SK-N-SH (cell line): ENCODE measurements around the gene TMEM184C. TPM values are rescaled to one million over a fixed set of nuclear protein-coding genes. Genes with fewer than 3 reads are reported as not detected.
A peak's percentile ranks its signal among the peaks of the same experiment; 100 is the strongest.

ENCODE experiments used
- CTCF ChIA-PET: fragments of 300-600, 350-600 bp; formaldehyde crosslinking; extraction: SDS; loops from one replicate; lab custom pipeline; 2021; lab: Yijun Ruan, JAX
- POLR2A ChIA-PET: fragments of 350-600 bp; sonication (Branson Sonifier 250); formaldehyde crosslinking; extraction: SDS; loops from one replicate; lab custom pipeline; 2020; ENCODE audit warnings: antibody characterized with exemption, inconsistent platforms; lab: Yijun Ruan, JAX
- DNase-seq: peaks from one replicate; pipeline ENCODE4 v3.0.0; 2012
- H2AFZ ChIP-seq: fragments of 200-600 bp; sonication (generic); 2 replicates; pipeline ENCODE4 v1.8.1; 2016; ENCODE audit warnings: antibody characterized with exemption, mild to moderate bottlenecking, low read depth
- H3F3A ChIP-seq: fragments of 200-600 bp; sonication (generic); replicated peaks from 2 replicates; pipeline ENCODE3; 2016; ENCODE audit warnings: antibody characterized with exemption, mild to moderate bottlenecking; ENCODE audit not compliant: insufficient read depth
- H3K27ac ChIP-seq, 2 experiments: fragments of 200-500 bp in 1 of 2; fragments of 200-600 bp in 1 of 2; sonication (Bioruptor generic) in 1 of 2; sonication (generic), shearing (Covaris generic) in 1 of 2; 2 replicates each; pipeline versions ENCODE4 v1.5.1 to v1.6.1; 2014 to 2016; ENCODE audit warnings: low read depth in 2 of 2, inconsistent platforms in 1 of 2, low read length in 1 of 2, mild to moderate bottlenecking in 1 of 2, mixed read lengths in 1 of 2
- H3K27me3 ChIP-seq: fragments of 200-600 bp; sonication (generic), shearing (Covaris generic); 2 replicates; pipeline ENCODE4 v1.6.1; 2016; ENCODE audit warnings: mixed run types; ENCODE audit not compliant: insufficient read depth
- H3K36me3 ChIP-seq, 2 experiments: fragments of 200-500 bp in 1 of 2; fragments of 200-600 bp in 1 of 2; sonication (Bioruptor generic) in 1 of 2; sonication (generic) in 1 of 2; replicated peaks in 1 of 2; 2 replicates each; pipeline versions ENCODE3 to v1.5.1; 2014 to 2016; ENCODE audit warnings: low read length in 1 of 2, mild to moderate bottlenecking in 1 of 2; ENCODE audit not compliant: insufficient read depth in 2 of 2, control insufficient read depth in 1 of 2
- H3K4me1 ChIP-seq, 2 experiments: fragments of 200-500 bp in 1 of 2; fragments of 200-600 bp in 1 of 2; sonication (Bioruptor generic) in 1 of 2; sonication (generic), shearing (Covaris generic) in 1 of 2; 2 replicates each; pipeline versions ENCODE4 v1.5.1 to v1.6.1; 2014 to 2016; ENCODE audit warnings: low read depth in 1 of 2, low read length in 1 of 2, mixed run types in 1 of 2; ENCODE audit not compliant: insufficient read depth in 2 of 2, control insufficient read depth in 1 of 2
- H3K4me2 ChIP-seq: fragments of 200-600 bp; sonication (generic), shearing (Covaris generic); 2 replicates; pipeline ENCODE4 v1.6.1; 2017; ENCODE audit warnings: mixed run types
- H3K4me3 ChIP-seq, 2 experiments: fragments of 200-500 bp in 1 of 2; fragments of 200-600 bp in 1 of 2; sonication (Bioruptor generic) in 1 of 2; sonication (generic), shearing (Covaris generic) in 1 of 2; 2 replicates each; pipeline versions ENCODE4 v1.5.1 to v1.8.1; 2014 to 2016; ENCODE audit warnings: low read depth in 2 of 2, inconsistent platforms in 1 of 2, low read length in 1 of 2, mild to moderate bottlenecking in 1 of 2, mixed read lengths in 1 of 2, moderate library complexity in 1 of 2
- H3K79me2 ChIP-seq: fragments of 200-600 bp; sonication (generic); 2 replicates; pipeline ENCODE4 v1.8.1; 2017; ENCODE audit warnings: mild to moderate bottlenecking; ENCODE audit not compliant: insufficient read depth
- H3K9ac ChIP-seq: fragments of 200-600 bp; sonication (generic); 2 replicates; pipeline ENCODE4 v1.6.1; 2017; ENCODE audit warnings: mixed run types
- H3K9me2 ChIP-seq: fragments of 200-600 bp; sonication (generic); 2 replicates; pipeline ENCODE4 v1.6.1; 2017; ENCODE audit warnings: mixed run types
- H3K9me3 ChIP-seq: fragments of 200-600 bp; sonication (generic); 2 replicates; pipeline ENCODE4 v1.6.1; 2017; ENCODE audit warnings: mixed run types, mild to moderate bottlenecking, moderate library complexity
- H4K20me1 ChIP-seq: fragments of 200-600 bp; sonication (generic); 2 replicates; pipeline ENCODE4 v1.6.1; 2017; ENCODE audit warnings: mild to moderate bottlenecking, mixed run types; ENCODE audit not compliant: insufficient read depth
- CHD2 ChIP-seq: fragments of 150-350 bp; IDR thresholded peaks from 2 replicates; pipeline ENCODE4 v1.6.1; 2018; ENCODE audit warnings: low read length; ENCODE audit not compliant: partially characterized antibody
- ELF1 ChIP-seq: IDR thresholded peaks from 2 replicates; pipeline ENCODE4 v1.4.0; 2012
- FOSL2 ChIP-seq: IDR thresholded peaks from 2 replicates; pipeline ENCODE4 v1.4.0; 2012; ENCODE audit warnings: low read depth, mild to moderate bottlenecking, moderate library complexity, borderline replicate concordance
- GABPA ChIP-seq: IDR thresholded peaks from 2 replicates; pipeline ENCODE4 v1.4.0; 2012; ENCODE audit warnings: low read depth, mild to moderate bottlenecking
- GATA2 ChIP-seq: sonication (generic); formaldehyde crosslinking; IDR thresholded peaks from 2 replicates; pipeline ENCODE4 v1.5.0; 2020; ENCODE audit warnings: mild to moderate bottlenecking, missing genetic modification reagents
- MXI1 ChIP-seq: IDR thresholded peaks from 2 replicates; pipeline ENCODE4 v1.6.1; 2012; ENCODE audit warnings: mild to moderate bottlenecking, low read depth, low read length, improper control_type of control experiment
- PBX3 ChIP-seq: IDR thresholded peaks from 2 replicates; pipeline ENCODE4; 2012
- RAD21 ChIP-seq: IDR thresholded peaks from 2 replicates; pipeline ENCODE4 v1.6.1; 2012; ENCODE audit warnings: mild to moderate bottlenecking, low read length
- RXRA ChIP-seq: IDR thresholded peaks from 2 replicates; pipeline ENCODE4 v1.4.0; 2012; ENCODE audit warnings: low read depth, mild to moderate bottlenecking, borderline replicate concordance
- SMC3 ChIP-seq: IDR thresholded peaks from 2 replicates; pipeline ENCODE4 v1.6.1; 2012; ENCODE audit warnings: low read depth, low read length, improper control_type of control experiment
- TAF1 ChIP-seq: IDR thresholded peaks from 2 replicates; pipeline ENCODE4 v1.6.1; 2012; ENCODE audit warnings: low read depth, mild to moderate bottlenecking, low read length, moderate library complexity, borderline replicate concordance
- TEAD4 ChIP-seq: IDR thresholded peaks from 2 replicates; pipeline ENCODE4 v1.4.0; 2012; ENCODE audit warnings: mild to moderate bottlenecking, borderline replicate concordance; ENCODE audit not compliant: insufficient read depth
- USF1 ChIP-seq: IDR thresholded peaks from 2 replicates; pipeline ENCODE4 v1.4.0; 2012; ENCODE audit warnings: low read depth, borderline replicate concordance
- YY1 ChIP-seq: IDR thresholded peaks from 2 replicates; pipeline ENCODE4 v1.4.0; 2012; ENCODE audit warnings: low read depth, mild to moderate bottlenecking
- WGBS: methylation state at CpG from one replicate; pipeline ENCODE4 v1.1.6; 2017; ENCODE audit warnings: low lambda C conversion rate; 5-methylcytosine and 5-hydroxymethylcytosine counted together
- polyA plus RNA-seq, 3 experiments: library from polyadenylated mRNA; depleted of rRNA; stranded (reverse); fragments of >200 nt; gene quantifications; 2 replicates each; pipeline ENCODE4 v1.2.3, GENCODE V29; 2012

Gene TMEM184C
- polyA plus RNA-seq, 1 of the 3 experiments (the other 2 are of a cell fraction): 17.5 TPM

GRCh38 chr4:147578051-147578476 lies 39.1 kb upstream of the TMEM184C start (continued):
- TF ChIP-seq RXRA (peak; percentile 98), SMC3 (no peak), GATA2 (CRISPR knock-in tag) (no peak), RAD21 (no peak), PBX3 (peak; percentile 74), CHD2 (no peak), FOSL2 (peak; percentile 98), GABPA (peak; percentile 31; the same call in 1 of the 2 replicates), TEAD4 (peak; percentile 62; the same call in 1 of the 2 replicates), TAF1 (no peak)
- TF ChIP-seq, all 33 proteins: peak for 17

GRCh38 chr4:147578593-147578992 lies 38.6 kb upstream of the TMEM184C start:
- H3K27ac ChIP-seq: peak overlapping the region in 1 of 2 experiments; percentile 85; a peak in 2 of 4 replicates
- no peaks in the 10 kb centered on the region for H3K27me3 ChIP-seq
- DNase-seq: no peak
- H3K79me2 ChIP-seq: no peaks in the 10 kb centered on the region
- no peaks in the 10 kb centered on the region for H3K9me2 ChIP-seq
- 65% methylated on average over 3 of the region's 3 CpGs for WGBS
- no peaks in the 10 kb centered on the region for H3K36me3 ChIP-seq
- no peaks in the 10 kb centered on the region for H3K9me3 ChIP-seq
- ChIA-PET POLR2A (no interaction called here), CTCF (interaction anchor here (1.4 kb wide), 1 partner anchor 288 kb away, joined by 3 read pairs; no protein-coding TSS in a partner anchor)
- H3K4me2 ChIP-seq: no peak overlapping the region
- 0 out of 4 replicates have a peak, but pooled peaks cover 0 to 7% of the 10 kb centered on the region in 2 experiments for H3K4me1 ChIP-seq
- no peak overlapping the region for H3K4me3 ChIP-seq
- no peak overlapping the region for H3K9ac ChIP-seq
- TF ChIP-seq YY1 (no peak), ELF1 (no peak), PBX3 (no peak), TAF1 (no peak), MXI1 (no peak), TEAD4 (no peak), USF1 (no peak), GATA2 (CRISPR knock-in tag) (no peak)
- peaks cover 12% of the 10 kb centered on the region for H3F3A ChIP-seq
- no peaks in the 10 kb centered on the region for H4K20me1 ChIP-seq
- H2AFZ ChIP-seq: no peak overlapping the region
